PC-9 (cell line): Measurements from ENCODE around the gene IGSF21. TPM values are rescaled to one million over a fixed set of nuclear protein-coding genes. Genes with fewer than 3 reads are reported as not detected.

Experiments used
- BruUV-seq: library from RNA; stranded (reverse); fragments of 400-500 nt; replicated peaks from 2 replicates; lab custom pipeline; 2021; lab: Mats Ljungman, UMichigan
- CTCF ChIA-PET: fragments of 300-600 bp; sonication (Branson Sonifier 250); formaldehyde crosslinking; loops from one replicate; lab custom pipeline; 2022; ENCODE audit warnings: antibody characterized with exemption; lab: Charles Lee
- POLR2A ChIA-PET: fragments of 300-600 bp; sonication (Branson Sonifier 250); formaldehyde crosslinking; loops from one replicate; lab custom pipeline; 2022; ENCODE audit warnings: antibody characterized with exemption; ENCODE audit not compliant: unreplicated experiment; lab: Charles Lee
- DNase-seq, 2 experiments: peaks; one replicate each; pipeline versions ENCODE4 v3.0.0 to v3.0.0-alpha.2; 2015 to 2022; ENCODE audit warnings: mixed read lengths in 1 of 2
- H2AFZ ChIP-seq: fragments of 200-600 bp; sonication (generic); 2 replicates; pipeline ENCODE4 v1.8.1; 2017; ENCODE audit warnings: antibody characterized with exemption
- H3F3A ChIP-seq: fragments of 200-600 bp; sonication (generic); 2 replicates; pipeline ENCODE4 v1.8.1; 2017; ENCODE audit warnings: antibody characterized with exemption, mild to moderate bottlenecking, low read depth; ENCODE audit not compliant: insufficient read depth
- H3K27ac ChIP-seq: fragments of 200-600 bp; sonication (generic); 2 replicates; pipeline ENCODE4 v1.6.1; 2016; ENCODE audit warnings: mixed run types
- H3K27me3 ChIP-seq: fragments of 200-600 bp; sonication (generic); 2 replicates; pipeline ENCODE4 v1.6.1; 2016; ENCODE audit warnings: low read depth, mixed run types; ENCODE audit not compliant: insufficient read depth
- H3K36me3 ChIP-seq: fragments of 200-600 bp; sonication (generic); 2 replicates; pipeline ENCODE4 v1.6.1; 2016; ENCODE audit warnings: low read depth, mixed run types
- H3K4me1 ChIP-seq: fragments of 200-600 bp; sonication (generic); replicated peaks from 2 replicates; pipeline ENCODE4 v1.6.1; 2016; ENCODE audit warnings: mixed run types; ENCODE audit not compliant: insufficient read depth
- H3K4me2 ChIP-seq: fragments of 200-600 bp; sonication (generic); 2 replicates; pipeline ENCODE4 v1.6.1; 2017; ENCODE audit warnings: mixed run types
- H3K4me3 ChIP-seq: fragments of 200-600 bp; sonication (generic); 2 replicates; pipeline ENCODE4 v1.6.1; 2016; ENCODE audit warnings: mixed run types
- H3K79me2 ChIP-seq: fragments of 200-600 bp; sonication (generic); 2 replicates; pipeline ENCODE4 v1.6.1; 2017; ENCODE audit warnings: low read depth, mixed run types
- H3K9me2 ChIP-seq: fragments of 200-600 bp; sonication (generic); 2 replicates; pipeline ENCODE4 v1.8.1; 2017; ENCODE audit warnings: mild to moderate bottlenecking; ENCODE audit not compliant: insufficient read depth
- H3K9me3 ChIP-seq: fragments of 200-600 bp; sonication (generic); 2 replicates; pipeline ENCODE4 v1.8.1; 2016; ENCODE audit warnings: low read depth; ENCODE audit not compliant: insufficient read depth
- H4K20me1 ChIP-seq: fragments of 200-600 bp; sonication (generic); 2 replicates; pipeline ENCODE4 v1.8.1; 2017; ENCODE audit not compliant: insufficient read depth
- EZH2 ChIP-seq: fragments of 200-600 bp; sonication (generic); IDR thresholded peaks from 2 replicates; pipeline ENCODE4 v1.8.0; 2017; ENCODE audit warnings: antibody characterized with exemption, low read depth
- intact Hi-C: fragments of 100-400 bp; cut with micrococcal nuclease; formaldehyde crosslinking; loops from one replicate; pipeline ENCODE4 v1.10.0; 2022; ENCODE audit not compliant: unreplicated experiment
- total RNA-seq: library from RNA; stranded (reverse); gene quantifications from 2 replicates; pipeline ENCODE4 v1.2.3, GENCODE V29; 2021
- TF ChIP-seq, protein P1 (sequence below): fragments of 200-600 bp; sonication (generic); conservative IDR thresholded peaks from 2 replicates; pipeline ENCODE4 v1.6.1; 2017; ENCODE audit warnings: mixed run types, antibody characterized with exemption, mild to moderate bottlenecking, moderate library complexity

Gene IGSF21
- total RNA-seq, 1 experiment from 2014 or later = not detected

DNA sequence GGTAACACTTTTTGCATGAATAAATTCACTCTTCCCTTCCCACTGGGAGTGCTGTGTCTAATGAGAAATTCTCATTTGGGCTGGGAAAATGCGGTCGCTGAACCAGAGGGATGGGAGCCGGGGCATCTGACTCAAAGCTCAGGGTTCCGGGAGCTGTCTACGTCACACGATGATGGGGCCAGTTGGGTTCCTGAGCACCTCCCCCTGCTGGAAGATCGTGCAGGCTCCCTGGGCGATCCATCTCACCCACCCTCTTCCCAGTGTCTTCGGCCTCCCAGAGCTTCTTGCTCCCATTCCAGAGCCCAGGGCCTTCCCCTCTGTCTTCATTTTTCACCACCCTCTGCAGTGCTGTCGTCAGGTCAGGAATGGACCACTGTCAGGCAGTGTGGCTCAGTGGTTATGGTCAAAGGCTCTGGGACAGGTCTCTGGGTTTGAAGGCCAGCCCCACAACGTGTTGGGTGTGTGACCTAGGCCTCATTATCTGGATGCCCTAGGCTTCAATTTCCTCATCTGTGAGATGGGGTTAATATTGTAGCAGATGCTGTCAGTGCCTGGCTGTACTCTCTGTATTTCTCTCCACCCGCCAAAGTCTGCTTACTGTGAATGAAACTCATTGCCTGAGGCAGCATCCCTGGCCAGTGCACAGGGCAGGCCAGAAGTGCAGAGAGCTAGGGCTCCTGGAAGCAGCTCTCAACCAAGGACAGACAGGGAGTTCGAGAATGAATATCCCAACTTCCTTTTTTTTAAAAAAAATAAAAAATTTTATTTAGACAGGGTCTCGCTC, 31.8 kb downstream of the IGSF21 start:
- Histone ChIP-seq H3F3A (no peaks in the 10 kb centered on the region), H3K27ac (no peak overlapping the region), H3K27me3 (peaks cover 69% of the 10 kb centered on the region), H3K9me3 (no peaks in the 10 kb centered on the region), H3K4me2 (no peak overlapping the region), H3K4me1 (no peaks in the 10 kb centered on the region), H3K9me2 (no peaks in the 10 kb centered on the region), H4K20me1 (no peaks in the 10 kb centered on the region), H3K79me2 (no peaks in the 10 kb centered on the region), H3K36me3 (no peaks in the 10 kb centered on the region), H3K4me3 (no peak overlapping the region), H2AFZ (no peak overlapping the region)
- POLR2A ChIA-PET = no interaction called here
- CTCF ChIA-PET = no interaction called here
- intact Hi-C loops = no loop called here
- no TSS peak for BruUV-seq
- DNase-seq = no peak
- TF ChIP-seq EZH2 = no peak
- TF ChIP-seq, protein P1, sequence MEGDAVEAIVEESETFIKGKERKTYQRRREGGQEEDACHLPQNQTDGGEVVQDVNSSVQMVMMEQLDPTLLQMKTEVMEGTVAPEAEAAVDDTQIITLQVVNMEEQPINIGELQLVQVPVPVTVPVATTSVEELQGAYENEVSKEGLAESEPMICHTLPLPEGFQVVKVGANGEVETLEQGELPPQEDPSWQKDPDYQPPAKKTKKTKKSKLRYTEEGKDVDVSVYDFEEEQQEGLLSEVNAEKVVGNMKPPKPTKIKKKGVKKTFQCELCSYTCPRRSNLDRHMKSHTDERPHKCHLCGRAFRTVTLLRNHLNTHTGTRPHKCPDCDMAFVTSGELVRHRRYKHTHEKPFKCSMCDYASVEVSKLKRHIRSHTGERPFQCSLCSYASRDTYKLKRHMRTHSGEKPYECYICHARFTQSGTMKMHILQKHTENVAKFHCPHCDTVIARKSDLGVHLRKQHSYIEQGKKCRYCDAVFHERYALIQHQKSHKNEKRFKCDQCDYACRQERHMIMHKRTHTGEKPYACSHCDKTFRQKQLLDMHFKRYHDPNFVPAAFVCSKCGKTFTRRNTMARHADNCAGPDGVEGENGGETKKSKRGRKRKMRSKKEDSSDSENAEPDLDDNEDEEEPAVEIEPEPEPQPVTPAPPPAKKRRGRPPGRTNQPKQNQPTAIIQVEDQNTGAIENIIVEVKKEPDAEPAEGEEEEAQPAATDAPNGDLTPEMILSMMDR = no peak

DNA sequence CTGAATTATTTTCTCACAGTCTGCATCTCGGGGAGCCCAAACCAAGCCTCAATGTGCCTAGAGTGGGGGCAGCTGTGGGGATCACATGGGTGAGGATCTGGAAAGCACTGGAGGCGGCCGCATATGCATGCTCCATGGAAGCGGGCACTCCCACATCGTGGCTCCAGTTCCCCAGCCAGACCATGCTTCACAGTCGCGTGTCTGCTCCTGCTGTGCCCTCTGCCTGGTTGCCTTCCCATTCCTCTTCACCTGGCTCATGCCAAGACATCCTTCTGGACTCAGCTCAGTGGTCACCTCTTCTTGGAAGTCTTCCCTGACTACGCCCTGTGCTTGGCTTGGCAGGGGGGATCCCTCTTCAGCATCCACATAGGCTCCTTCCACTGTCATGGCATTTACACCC, 32.8 kb downstream of the IGSF21 start:
- H3K27ac ChIP-seq = no peak overlapping the region
- no peaks in the 10 kb centered on the region for H3K36me3 ChIP-seq
- POLR2A ChIA-PET = no interaction called here
- CTCF ChIA-PET = no interaction called here
- H3K27me3 ChIP-seq = peaks cover 71% of the 10 kb centered on the region
- no peak overlapping the region for H3K4me3 ChIP-seq
- H4K20me1 ChIP-seq = no peaks in the 10 kb centered on the region
- no peak overlapping the region for H2AFZ ChIP-seq
- BruUV-seq = no TSS peak
- H3K4me1 ChIP-seq = no peaks in the 10 kb centered on the region
- no peaks in the 10 kb centered on the region for H3K9me2 ChIP-seq
- DNase-seq = no peak
- intact Hi-C loops = no loop called here
- no peak overlapping the region for H3K4me2 ChIP-seq
- no peaks in the 10 kb centered on the region for H3F3A ChIP-seq
- TF ChIP-seq EZH2 = no peak
- TF ChIP-seq, protein P1 = no peak
- H3K79me2 ChIP-seq = no peaks in the 10 kb centered on the region
- H3K9me3 ChIP-seq = no peaks in the 10 kb centered on the region

DNA sequence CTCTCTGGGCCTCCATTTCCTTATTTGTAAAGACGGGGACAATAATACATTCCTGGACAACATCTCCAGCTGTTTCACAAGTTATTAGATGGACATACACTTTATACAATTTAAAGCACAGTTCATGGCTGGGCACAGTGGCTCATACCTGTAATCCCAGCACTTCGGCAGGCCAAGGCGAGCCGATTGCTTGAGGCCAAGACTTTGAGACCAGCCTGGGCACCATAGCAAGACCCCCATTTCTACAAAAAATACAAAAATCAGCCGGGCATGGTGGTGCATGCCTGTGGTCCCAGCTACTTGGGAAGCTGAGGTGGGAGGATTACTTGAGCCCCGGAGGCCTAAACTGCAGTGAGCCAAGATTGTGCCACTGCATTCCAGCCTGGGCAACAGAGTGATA, 34.1 kb downstream of the IGSF21 start:
- CTCF ChIA-PET = no interaction called here
- BruUV-seq = no TSS peak
- H3F3A ChIP-seq = no peaks in the 10 kb centered on the region

More for the DNA sequence above, 34.1 kb downstream of the IGSF21 start:
- no peaks in the 10 kb centered on the region for H3K9me3 ChIP-seq
- H3K79me2 ChIP-seq = no peaks in the 10 kb centered on the region
- H3K36me3 ChIP-seq = no peaks in the 10 kb centered on the region
- TF ChIP-seq, protein P1 = no peak
- TF ChIP-seq EZH2 = no peak
- peaks cover 83% of the 10 kb centered on the region for H3K27me3 ChIP-seq
- H3K4me1 ChIP-seq = no peaks in the 10 kb centered on the region
- no peak overlapping the region for H2AFZ ChIP-seq
- H3K4me3 ChIP-seq = no peak overlapping the region
- H3K4me2 ChIP-seq = no peak overlapping the region
- no peak for DNase-seq
- POLR2A ChIA-PET = interaction anchor here (0.6 to 0.7 kb wide), 2 partner anchors 15 to 408 kb away, joined by 3 to 5 read pairs; no protein-coding TSS in a partner anchor
- H3K9me2 ChIP-seq = no peaks in the 10 kb centered on the region
- H3K27ac ChIP-seq = no peak overlapping the region
- intact Hi-C loops = no loop called here
- H4K20me1 ChIP-seq = no peaks in the 10 kb centered on the region
